Common myeloid progenitor, CD34-positive (primary cell): ENCODE results near the gene NEK1.

ENCODE experiments used
- CTCF ChIA-PET: fragments of 350-600 bp; sonication (Branson Sonifier 250); formaldehyde crosslinking; loops from one replicate; lab custom pipeline; 2021; ENCODE audit warnings: antibody characterized with exemption; lab: Charles Lee
- POLR2A ChIA-PET: fragments of 350-600 bp; sonication (Branson Sonifier 250); formaldehyde crosslinking; loops from one replicate; lab custom pipeline; 2021; ENCODE audit warnings: antibody characterized with exemption; lab: Charles Lee
- DNase-seq, 3 donors: peaks; one replicate each; pipeline versions ENCODE4 v3.0.0 to v3.0.0-alpha.2; 2013
- H3K27ac ChIP-seq, 2 experiments: 1 replicate in 1 of 2; 2 replicates in 1 of 2; pipeline ENCODE4 v1.7.0; 2013; ENCODE audit warnings: inconsistent platforms in 2 of 2, low read length in 2 of 2, mild to moderate bottlenecking in 2 of 2, low read depth in 1 of 2, moderate library complexity in 1 of 2; ENCODE audit not compliant: severe bottlenecking in 2 of 2, insufficient read depth in 1 of 2, poor library complexity in 1 of 2
- H3K27me3 ChIP-seq, 5 experiments: replicated peaks in 2 of 5; 1 replicate in 3 of 5; 2 replicates in 2 of 5; pipeline versions ENCODE4 v1.6.1 to v1.7.0; 2013; ENCODE audit warnings: low read length in 4 of 5, mild to moderate bottlenecking in 2 of 5, moderate library complexity in 2 of 5, inconsistent platforms in 1 of 5; ENCODE audit not compliant: insufficient read depth in 5 of 5, control insufficient read depth in 4 of 5
- H3K36me3 ChIP-seq, 4 experiments: 1 replicate in 2 of 4; 2 replicates in 2 of 4; pipeline versions ENCODE4 v1.6.1 to v1.7.0; 2013; ENCODE audit warnings: low read length in 3 of 4, control low read depth in 1 of 4, mild to moderate bottlenecking in 1 of 4; ENCODE audit not compliant: control insufficient read depth in 4 of 4, insufficient read depth in 4 of 4
- H3K4me1 ChIP-seq, 4 experiments: 1 replicate in 3 of 4; 2 replicates in 1 of 4; pipeline versions ENCODE4 v1.6.1 to v1.7.1; 2013; ENCODE audit warnings: low read length in 3 of 4, mild to moderate bottlenecking in 3 of 4, control low read depth in 1 of 4, inconsistent platforms in 1 of 4, moderate library complexity in 1 of 4; ENCODE audit not compliant: control insufficient read depth in 4 of 4, insufficient read depth in 4 of 4; ENCODE audit errors: control extremely low read depth in 1 of 4
- H3K4me3 ChIP-seq, 7 experiments: 1 replicate in 4 of 7; 2 replicates in 3 of 7; pipeline versions ENCODE4 v1.5.1 to v1.7.0; 2013; ENCODE audit warnings: mild to moderate bottlenecking in 7 of 7, low read length in 6 of 7, moderate library complexity in 6 of 7, inconsistent platforms in 2 of 7, low read depth in 2 of 7, control low read depth in 1 of 7; ENCODE audit not compliant: insufficient read depth in 4 of 7, control insufficient read depth in 1 of 7; ENCODE audit errors: extremely low read depth in 1 of 7
- H3K9me3 ChIP-seq, 5 experiments: 1 replicate in 4 of 5; 2 replicates in 1 of 5; pipeline versions ENCODE4 v1.6.1 to v1.7.1; 2013; ENCODE audit warnings: low read length in 4 of 5, mild to moderate bottlenecking in 2 of 5, inconsistent platforms in 1 of 5, low read depth in 1 of 5, moderate library complexity in 1 of 5; ENCODE audit not compliant: control insufficient read depth in 4 of 5, insufficient read depth in 2 of 5; ENCODE audit errors: control extremely low read depth in 1 of 5
- WGBS: methylation state at CpG from one replicate; pipeline ENCODE4 v1.1.5; 2013; ENCODE audit not compliant: insufficient coverage; 5-methylcytosine and 5-hydroxymethylcytosine counted together

Gene NEK1

DNA sequence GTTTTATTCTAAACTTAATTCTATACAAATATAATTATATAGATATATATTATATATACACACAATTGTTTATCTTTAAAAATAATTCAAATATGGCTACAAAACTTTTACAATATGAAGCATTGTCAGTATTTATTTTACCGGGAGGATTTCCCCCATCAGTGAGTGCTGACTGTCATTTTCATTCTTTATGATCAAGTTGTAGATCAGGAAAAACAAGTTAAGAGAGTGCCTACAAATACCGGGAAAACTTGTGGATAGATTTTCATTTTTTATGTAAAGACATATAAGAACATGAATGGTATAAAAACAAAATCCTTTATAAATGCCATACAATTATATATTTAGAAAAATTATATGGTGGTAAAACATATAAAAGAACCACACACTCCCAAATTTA is 45.8 kb upstream of the NEK1 start:
- H3K9me3 ChIP-seq = peaks cover 0 to 2% (median 0%) of the 10 kb centered on the region in 5 experiments
- peaks cover 0 to 3% (median 0%) of the 10 kb centered on the region in 4 experiments for H3K36me3 ChIP-seq
- WGBS = no CpG with 5 or more reads among the region's 2 CpGs
- CTCF ChIA-PET = interaction anchor here (0.8 to 2.0 kb wide), 3 partner anchors 12 to 43 kb away, joined by 3 to 7 read pairs (median 4); no protein-coding TSS in a partner anchor
- no peaks in the 10 kb centered on the region for H3K27me3 ChIP-seq
- H3K4me1 ChIP-seq = peaks cover 3 to 29% (median 14%) of the 10 kb centered on the region in 4 experiments
- no peak overlapping the region for H3K4me3 ChIP-seq
- no peak for DNase-seq
- peak overlapping the region in 1 of 2 experiments; percentile 92 for H3K27ac ChIP-seq
- POLR2A ChIA-PET = no interaction called here

DNA sequence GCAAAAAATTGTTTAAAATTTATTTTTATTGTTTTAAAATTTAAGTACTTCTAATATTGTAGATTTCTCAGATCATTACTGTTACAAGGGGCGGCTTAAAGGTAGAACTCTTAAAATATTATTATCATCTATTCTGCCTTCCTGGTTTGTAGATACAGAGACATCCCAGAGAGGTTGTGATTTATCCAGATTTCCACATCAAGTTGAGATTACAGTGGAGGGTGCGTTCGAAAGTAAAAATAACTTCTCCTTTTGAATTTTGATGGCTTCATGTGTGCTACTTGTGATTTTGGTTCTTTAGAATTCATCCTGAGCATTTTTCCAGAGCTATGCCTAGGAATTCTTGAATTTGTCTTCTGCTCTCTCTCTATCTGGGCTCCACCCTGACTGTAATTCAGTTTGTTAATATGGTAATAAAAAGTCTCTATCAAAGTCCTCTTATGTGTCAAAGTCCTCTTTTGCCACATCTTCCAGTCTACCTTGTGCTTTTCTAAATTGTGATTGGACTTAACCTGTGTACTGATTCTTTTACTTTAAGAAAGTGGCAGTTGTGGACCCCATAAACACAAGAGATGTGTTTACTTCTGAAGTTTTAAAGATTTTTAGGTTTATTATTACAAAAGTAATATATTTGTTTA is 45.2 kb upstream of the NEK1 start:
- Histone ChIP-seq H3K9me3 (peaks cover 0 to 2% (median 0%) of the 10 kb centered on the region in 5 experiments), H3K27me3 (no peaks in the 10 kb centered on the region), H3K36me3 (peaks cover 0 to 3% (median 0%) of the 10 kb centered on the region in 4 experiments), H3K4me3 (no peak overlapping the region), H3K27ac (no peak overlapping the region), H3K4me1 (peaks cover 3 to 29% (median 14%) of the 10 kb centered on the region in 4 experiments)
- no peak for DNase-seq
- WGBS = 70% methylated on average over 2 of the region's 3 CpGs
- CTCF ChIA-PET = interaction anchor here (1.0 kb wide), 1 partner anchor 26 kb away, joined by 3 read pairs; no protein-coding TSS in a partner anchor
- POLR2A ChIA-PET = no interaction called here

DNA sequence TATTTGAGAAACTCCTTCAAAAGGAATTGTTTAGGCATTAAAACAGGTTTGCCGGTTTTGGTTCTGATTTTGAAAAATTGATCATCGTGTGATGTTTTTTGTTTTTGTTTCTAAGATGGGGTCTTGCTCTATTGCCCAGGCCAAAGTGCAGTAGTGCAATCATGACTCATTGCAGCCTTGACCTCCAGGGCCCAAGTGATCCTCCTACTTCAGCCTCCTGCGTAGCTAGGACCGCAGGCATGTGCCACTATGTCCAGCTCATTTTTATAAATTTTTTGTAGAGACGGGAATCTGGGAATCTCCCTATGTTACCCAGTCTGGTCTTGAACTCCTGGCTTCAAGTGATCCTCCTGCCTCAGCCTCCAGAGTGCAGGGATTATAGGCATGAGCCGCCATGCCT is 43.0 kb upstream of the NEK1 start:
- H3K36me3 ChIP-seq = peaks cover 0 to 3% (median 0%) of the 10 kb centered on the region in 4 experiments
- H3K27ac ChIP-seq = no peak overlapping the region
- H3K4me1 ChIP-seq = peaks cover 0 to 18% (median 8%) of the 10 kb centered on the region in 4 experiments
- ChIA-PET POLR2A (no interaction called here), CTCF (interaction anchor here (1.0 kb wide), 1 partner anchor 43 kb away, joined by 3 read pairs; the partner anchor contains the start of gene NEK1)
- no peak for DNase-seq
- H3K27me3 ChIP-seq = no peaks in the 10 kb centered on the region
- 100% methylated on average over 5 of the region's 6 CpGs for WGBS
- H3K9me3 ChIP-seq = peaks cover 0 to 2% (median 0%) of the 10 kb centered on the region in 5 experiments
- no peak overlapping the region for H3K4me3 ChIP-seq

DNA sequence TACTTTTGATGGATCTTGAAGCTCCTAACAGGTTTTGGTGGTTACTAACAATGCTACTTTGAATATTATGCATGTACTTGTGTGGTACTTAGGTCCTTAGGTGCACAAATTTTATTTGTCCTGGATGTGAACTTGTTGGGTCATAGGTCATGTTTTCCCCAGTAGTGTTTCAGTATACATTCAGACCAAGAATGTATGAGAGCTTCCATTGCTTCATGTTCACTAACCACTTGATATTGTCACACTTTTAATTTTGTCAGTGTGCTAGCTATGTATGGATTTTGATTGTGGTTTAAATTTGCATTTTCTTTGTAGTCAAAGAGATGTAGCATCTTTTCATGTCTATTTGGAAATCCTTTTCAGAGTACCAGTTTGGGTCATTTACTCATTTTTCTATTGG is 40.2 kb upstream of the NEK1 start:
- H3K36me3 ChIP-seq = peaks cover 0 to 3% (median 0%) of the 10 kb centered on the region in 4 experiments
- H3K9me3 ChIP-seq = peaks cover 0 to 2% (median 0%) of the 10 kb centered on the region in 5 experiments
- ChIA-PET POLR2A (no interaction called here), CTCF (interaction anchor here (1.7 kb wide), 1 partner anchor 9 kb away, joined by 4 read pairs; no protein-coding TSS in a partner anchor)
- H3K4me3 ChIP-seq = no peak overlapping the region
- no peaks in the 10 kb centered on the region for H3K27me3 ChIP-seq
- no peak for DNase-seq
- no peak overlapping the region for H3K27ac ChIP-seq
- H3K4me1 ChIP-seq = no peaks in the 10 kb centered on the region

DNA sequence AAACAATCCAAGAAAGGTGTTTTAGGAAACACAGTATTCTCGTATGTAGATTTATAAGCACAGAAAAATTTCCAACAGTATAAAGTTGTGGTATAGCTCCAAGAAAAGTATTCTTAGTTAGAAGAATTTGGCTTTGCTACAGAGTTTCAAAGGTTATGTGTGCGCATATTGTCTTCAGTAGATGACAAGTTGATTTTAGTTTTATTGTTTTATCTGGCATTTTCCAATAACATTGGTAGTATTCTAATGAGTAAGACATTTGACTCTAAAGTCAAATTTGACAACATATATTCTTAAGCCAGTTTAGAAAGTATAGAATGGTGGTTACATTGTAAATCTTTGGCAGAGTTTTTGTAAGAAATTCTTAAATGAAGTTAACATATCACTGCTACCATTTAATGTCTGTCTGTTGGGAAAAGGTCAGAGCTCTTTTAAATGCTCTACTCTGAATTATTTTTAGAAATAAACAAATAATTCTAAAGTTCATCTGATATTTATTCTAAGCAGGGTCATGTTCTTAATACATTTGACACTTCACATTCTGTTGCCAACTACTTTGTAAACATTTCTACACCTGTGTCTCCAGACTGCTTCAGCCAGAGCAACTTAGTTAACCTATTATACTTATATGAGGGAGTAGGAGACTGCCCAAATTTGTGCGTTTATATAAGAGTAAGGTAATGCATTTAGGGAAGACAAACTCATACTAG is 38.0 kb upstream of the NEK1 start:
- DNase-seq = no peak

DNA sequence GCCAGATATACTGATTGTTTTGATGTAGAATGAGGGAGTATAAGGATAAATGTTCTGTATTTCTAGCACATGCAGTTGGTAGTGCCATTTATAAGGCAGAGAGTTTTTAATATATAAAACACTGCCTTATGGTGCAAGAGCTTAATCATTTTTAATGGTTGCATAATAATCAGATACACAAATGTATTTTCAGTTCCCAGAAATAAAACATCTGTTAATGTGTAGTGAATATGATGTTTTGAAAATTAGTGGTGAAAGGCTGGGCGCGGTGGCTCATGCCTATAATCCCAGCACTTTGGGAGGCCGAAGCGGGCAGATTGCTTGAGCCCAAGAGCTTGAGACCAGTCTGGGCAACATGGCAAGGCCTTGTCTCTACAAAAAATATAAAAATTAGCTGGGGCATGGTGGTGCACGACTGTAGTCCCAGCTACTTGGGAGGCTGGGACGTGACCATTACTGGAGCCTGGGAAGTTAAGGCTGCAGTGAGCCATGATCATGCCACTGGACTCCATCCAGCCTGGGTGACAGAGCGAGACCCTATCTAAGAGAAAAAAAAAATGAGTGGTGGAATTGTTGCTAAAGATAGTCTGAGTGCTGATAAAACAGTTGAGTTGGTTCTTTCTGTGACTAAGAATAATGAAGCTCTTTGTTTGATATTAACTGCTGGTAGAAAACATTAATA is 37.3 kb upstream of the NEK1 start:
- no peak for DNase-seq
- POLR2A ChIA-PET = no interaction called here

More for the DNA sequence above, 38.0 kb upstream of the NEK1 start:
- H3K4me3 ChIP-seq = no peak overlapping the region
- no peaks in the 10 kb centered on the region for H3K27me3 ChIP-seq
- no peaks in the 10 kb centered on the region for H3K4me1 ChIP-seq
- H3K36me3 ChIP-seq = peaks cover 0 to 3% (median 0%) of the 10 kb centered on the region in 4 experiments
- H3K27ac ChIP-seq = peak overlapping the region in 1 of 2 experiments; percentile 17
- WGBS = no CpG with 5 or more reads among the region's 3 CpGs
- ChIA-PET POLR2A (no interaction called here), CTCF (no interaction called here)
- H3K9me3 ChIP-seq = no peaks in the 10 kb centered on the region

More for the DNA sequence above, 37.3 kb upstream of the NEK1 start:
- Histone ChIP-seq H3K9me3 (no peaks in the 10 kb centered on the region), H3K36me3 (peaks cover 0 to 3% (median 0%) of the 10 kb centered on the region in 4 experiments), H3K4me1 (no peaks in the 10 kb centered on the region), H3K27me3 (no peaks in the 10 kb centered on the region), H3K4me3 (no peak overlapping the region), H3K27ac (no peak overlapping the region)
- CTCF ChIA-PET = no interaction called here
- WGBS = 90% methylated on average over 6 of the region's 7 CpGs
